Nephron (organoid): ENCODE measurements around the gene CNGA2.

ENCODE experiments used
- H3K27ac Mint-ChIP-seq, 3 experiments: 2 replicates each; pipeline ENCODE4 v1.8.0; 2020; ENCODE audit warnings: mixed read lengths in 3 of 3, mild to moderate bottlenecking in 2 of 3, moderate library complexity in 1 of 3
- H3K27me3 Mint-ChIP-seq: 2 replicates; pipeline ENCODE4 v1.8.0; 2021; ENCODE audit warnings: low read depth, mild to moderate bottlenecking, moderate library complexity, mixed read lengths
- H3K36me3 Mint-ChIP-seq: 2 replicates; pipeline ENCODE4 v1.8.0; 2020; ENCODE audit warnings: low read depth, mixed read lengths
- H3K4me1 Mint-ChIP-seq: 2 replicates; pipeline ENCODE4 v1.8.0; 2020; ENCODE audit warnings: mixed read lengths
- H3K4me3 Mint-ChIP-seq, 3 experiments: 2 replicates each; pipeline ENCODE4 v1.8.0; 2020; ENCODE audit warnings: mild to moderate bottlenecking in 3 of 3, mixed read lengths in 3 of 3, moderate library complexity in 2 of 3
- H3K9me3 Mint-ChIP-seq: 2 replicates; pipeline ENCODE4 v1.8.0; 2020; ENCODE audit warnings: mixed read lengths
- TF ChIP-seq, protein P1 (sequence below), 3 experiments: fragments of 200-600 bp; sonication (generic); IDR thresholded peaks; one replicate each; pipeline ENCODE4 v1.5.0; 2021; ENCODE audit warnings: antibody characterized with exemption in 3 of 3; ENCODE audit not compliant: unreplicated experiment in 3 of 3

The CNGA2 gene

DNA sequence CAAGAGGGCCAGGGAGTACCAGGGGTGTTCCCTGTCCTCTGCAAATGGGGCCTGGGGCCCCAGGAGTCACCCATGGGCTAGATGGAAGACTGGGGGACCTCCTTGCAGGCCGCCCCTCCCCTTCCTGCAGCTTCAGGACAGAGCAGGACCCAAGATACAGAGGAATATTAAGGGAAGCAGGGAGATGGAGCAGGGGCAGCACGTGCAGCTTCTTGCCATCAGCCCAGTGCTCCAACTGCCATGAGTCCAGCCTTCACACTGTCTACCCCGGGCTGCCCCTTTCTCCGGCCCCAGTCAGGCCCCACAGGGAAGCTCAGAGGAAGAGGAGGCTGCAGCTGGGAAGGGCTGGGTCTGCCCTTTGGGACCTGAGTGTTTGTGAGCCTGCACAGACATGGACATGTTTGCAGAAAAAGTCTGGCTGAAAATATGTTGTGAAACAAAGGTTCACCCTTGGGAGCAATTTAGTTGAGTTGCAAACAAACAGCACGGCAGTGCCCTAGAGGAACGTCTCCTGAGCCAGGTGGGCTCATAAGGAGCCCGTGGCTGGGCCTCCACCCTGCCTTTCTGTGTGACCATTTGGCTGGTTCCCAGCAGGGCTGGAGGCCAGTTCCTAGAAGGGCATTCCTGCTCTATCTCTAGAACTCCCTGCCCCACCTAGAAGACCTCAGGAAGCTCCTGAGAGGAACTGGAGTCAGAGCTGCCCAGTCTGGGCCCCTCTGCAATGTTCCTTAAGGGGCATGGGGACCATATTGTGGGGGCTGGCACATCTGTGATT lies 9.8 kb upstream of the CNGA2 start:
- H3K4me1 Mint-ChIP-seq: no peaks in the 10 kb centered on the region
- H3K9me3 Mint-ChIP-seq: peaks cover 14% of the 10 kb centered on the region
- no peak overlapping the region for H3K27ac Mint-ChIP-seq
- no peak overlapping the region for H3K4me3 Mint-ChIP-seq
- H3K27me3 Mint-ChIP-seq: peaks cover 5% of the 10 kb centered on the region
- no peaks in the 10 kb centered on the region for H3K36me3 Mint-ChIP-seq
- TF ChIP-seq, protein P1, sequence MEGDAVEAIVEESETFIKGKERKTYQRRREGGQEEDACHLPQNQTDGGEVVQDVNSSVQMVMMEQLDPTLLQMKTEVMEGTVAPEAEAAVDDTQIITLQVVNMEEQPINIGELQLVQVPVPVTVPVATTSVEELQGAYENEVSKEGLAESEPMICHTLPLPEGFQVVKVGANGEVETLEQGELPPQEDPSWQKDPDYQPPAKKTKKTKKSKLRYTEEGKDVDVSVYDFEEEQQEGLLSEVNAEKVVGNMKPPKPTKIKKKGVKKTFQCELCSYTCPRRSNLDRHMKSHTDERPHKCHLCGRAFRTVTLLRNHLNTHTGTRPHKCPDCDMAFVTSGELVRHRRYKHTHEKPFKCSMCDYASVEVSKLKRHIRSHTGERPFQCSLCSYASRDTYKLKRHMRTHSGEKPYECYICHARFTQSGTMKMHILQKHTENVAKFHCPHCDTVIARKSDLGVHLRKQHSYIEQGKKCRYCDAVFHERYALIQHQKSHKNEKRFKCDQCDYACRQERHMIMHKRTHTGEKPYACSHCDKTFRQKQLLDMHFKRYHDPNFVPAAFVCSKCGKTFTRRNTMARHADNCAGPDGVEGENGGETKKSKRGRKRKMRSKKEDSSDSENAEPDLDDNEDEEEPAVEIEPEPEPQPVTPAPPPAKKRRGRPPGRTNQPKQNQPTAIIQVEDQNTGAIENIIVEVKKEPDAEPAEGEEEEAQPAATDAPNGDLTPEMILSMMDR (IDR thresholded peaks at IDR 0.05; ENCODE audit: unreplicated experiment in 3 of 3): no peak

DNA sequence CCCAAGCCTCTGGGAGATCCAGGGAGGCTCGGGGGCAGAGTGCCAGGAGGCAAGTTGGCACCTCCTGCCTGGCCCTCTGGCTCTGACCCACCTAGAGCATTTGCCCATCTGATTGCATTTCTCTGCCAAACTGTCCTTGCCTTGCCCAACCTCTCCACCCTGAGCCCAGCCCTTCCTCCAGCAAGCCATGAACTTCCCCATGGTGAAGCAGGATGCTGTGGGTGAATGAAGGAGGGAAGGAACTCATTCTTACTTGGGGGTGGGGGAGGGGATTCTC lies 9.3 kb upstream of the CNGA2 start:
- TF ChIP-seq, protein P1 (IDR thresholded peaks at IDR 0.05; ENCODE audit: unreplicated experiment in 3 of 3): no peak
- H3K27me3 Mint-ChIP-seq: peaks cover 5% of the 10 kb centered on the region
- H3K27ac Mint-ChIP-seq: no peak overlapping the region
- H3K36me3 Mint-ChIP-seq: no peaks in the 10 kb centered on the region
- H3K4me1 Mint-ChIP-seq: no peaks in the 10 kb centered on the region
- H3K4me3 Mint-ChIP-seq: no peak overlapping the region
- peaks cover 14% of the 10 kb centered on the region for H3K9me3 Mint-ChIP-seq

DNA sequence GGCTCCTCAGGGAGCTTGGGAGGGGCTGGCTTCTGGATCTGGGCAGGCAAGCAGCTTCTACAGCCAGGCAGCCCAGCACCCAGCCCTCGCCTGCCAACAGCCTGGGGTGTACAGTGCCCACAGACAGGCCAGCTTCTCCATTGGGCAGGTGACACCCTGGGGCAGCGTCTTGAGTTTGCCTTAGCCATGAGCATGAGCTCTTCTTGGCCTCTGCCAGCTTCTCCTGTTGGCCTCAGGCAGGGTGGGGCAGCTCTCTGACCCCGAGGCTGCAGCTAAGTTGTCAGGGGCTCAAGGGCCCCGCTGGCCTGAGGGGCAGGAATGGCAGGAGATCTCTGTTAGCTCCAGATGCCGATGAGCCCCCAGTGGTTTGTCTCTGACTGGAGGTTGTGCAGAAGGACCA lies 7.8 kb upstream of the CNGA2 start:
- H3K36me3 Mint-ChIP-seq: no peaks in the 10 kb centered on the region

DNA sequence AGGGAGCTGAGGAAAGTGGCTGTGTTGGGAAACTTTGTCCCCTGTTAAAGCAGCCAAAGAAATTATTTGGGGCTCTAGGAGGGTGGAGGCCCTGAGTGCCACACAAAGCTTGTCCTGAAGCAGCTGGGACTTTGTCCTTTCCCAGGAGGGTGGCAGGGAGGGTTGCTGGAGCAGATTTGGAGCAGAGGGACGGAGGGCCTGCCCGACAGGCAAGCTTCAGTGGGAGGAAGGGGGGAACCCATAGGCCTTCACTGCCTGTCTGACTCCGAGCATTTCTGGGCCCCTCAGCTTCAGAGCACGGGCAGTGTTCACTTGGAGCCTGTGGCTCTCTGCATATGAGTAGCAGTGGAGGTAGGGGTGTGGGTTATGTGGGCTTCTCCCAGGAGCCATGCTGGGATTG lies 7.2 kb upstream of the CNGA2 start:
- Mint-ChIP-seq H3K27me3 (peaks cover 9% of the 10 kb centered on the region), H3K4me1 (no peaks in the 10 kb centered on the region), H3K27ac (no peak overlapping the region), H3K9me3 (peaks cover 14% of the 10 kb centered on the region), H3K4me3 (no peak overlapping the region), H3K36me3 (no peaks in the 10 kb centered on the region)
- TF ChIP-seq, protein P1 (IDR thresholded peaks at IDR 0.05; ENCODE audit: unreplicated experiment in 3 of 3): no peak

More for the DNA sequence above, 7.8 kb upstream of the CNGA2 start:
- H3K4me1 Mint-ChIP-seq: no peaks in the 10 kb centered on the region
- no peak overlapping the region for H3K27ac Mint-ChIP-seq
- TF ChIP-seq, protein P1 (IDR thresholded peaks at IDR 0.05; ENCODE audit: unreplicated experiment in 3 of 3): no peak
- no peak overlapping the region for H3K4me3 Mint-ChIP-seq
- H3K9me3 Mint-ChIP-seq: peaks cover 14% of the 10 kb centered on the region
- H3K27me3 Mint-ChIP-seq: peaks cover 5% of the 10 kb centered on the region

DNA sequence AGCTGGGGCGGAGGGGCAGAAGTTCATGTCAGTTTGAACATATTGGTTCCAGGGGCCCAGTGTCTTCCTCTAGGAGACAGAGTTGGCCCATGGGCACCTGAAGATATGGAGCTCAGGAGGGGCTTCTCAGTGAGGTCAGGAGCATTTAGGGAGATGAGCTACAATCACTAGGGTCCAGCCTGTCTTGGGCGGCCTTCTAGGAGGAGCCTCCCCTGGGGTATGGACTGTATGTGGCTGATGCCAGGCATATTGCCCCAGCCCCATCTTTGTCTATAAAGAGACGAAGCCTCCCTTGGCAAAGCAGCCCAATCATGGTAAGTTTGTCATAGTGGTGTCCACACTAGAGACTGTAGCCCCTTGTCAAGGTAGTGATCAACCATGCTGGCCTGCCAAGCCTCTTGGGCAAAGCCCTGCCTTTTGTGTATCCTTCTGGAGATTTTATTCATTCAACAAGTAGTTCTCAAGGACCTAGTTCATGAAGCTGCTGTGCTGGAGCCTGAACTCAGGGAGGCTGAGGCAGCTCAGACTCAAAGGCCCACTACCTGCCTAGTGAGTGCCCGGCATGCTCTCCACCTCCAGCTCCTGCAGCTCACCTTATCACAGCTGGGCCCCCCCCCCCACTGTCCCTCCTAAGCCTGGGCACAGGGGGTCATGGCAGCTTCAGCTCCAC lies 5.4 kb upstream of the CNGA2 start:
- Mint-ChIP-seq H3K9me3 (peaks cover 12% of the 10 kb centered on the region), H3K36me3 (no peaks in the 10 kb centered on the region), H3K27ac (no peak overlapping the region), H3K27me3 (peaks cover 6% of the 10 kb centered on the region), H3K4me1 (no peaks in the 10 kb centered on the region), H3K4me3 (no peak overlapping the region)
- TF ChIP-seq, protein P1 (IDR thresholded peaks at IDR 0.05; ENCODE audit: unreplicated experiment in 3 of 3): no peak

DNA sequence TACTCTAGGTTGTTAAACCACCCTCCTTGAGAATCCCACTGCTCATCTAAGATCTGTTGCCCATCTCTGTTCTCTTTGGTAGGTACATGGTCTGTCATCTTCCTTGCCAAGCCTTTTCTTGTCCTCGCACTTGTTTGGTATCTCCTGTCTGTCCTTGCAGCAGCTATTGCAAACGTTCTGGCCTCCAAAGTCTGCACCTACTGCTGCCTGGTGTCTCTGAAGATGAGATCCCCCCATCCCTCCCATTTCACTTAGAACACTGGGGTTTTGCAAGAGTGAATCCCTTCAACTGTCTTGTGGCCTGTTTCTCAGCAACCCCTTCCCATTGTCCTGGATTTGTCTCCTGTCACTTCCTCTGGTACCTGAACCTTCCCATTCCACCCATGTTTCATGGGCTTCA lies 673 bp downstream of the CNGA2 start:
- no peaks in the 10 kb centered on the region for H3K36me3 Mint-ChIP-seq
- TF ChIP-seq, protein P1 (IDR thresholded peaks at IDR 0.05; ENCODE audit: unreplicated experiment in 3 of 3): no peak

More for the DNA sequence above, 673 bp downstream of the CNGA2 start:
- Mint-ChIP-seq H3K27me3 (peaks cover 10% of the 10 kb centered on the region), H3K4me3 (no peak overlapping the region), H3K27ac (no peak overlapping the region), H3K4me1 (no peaks in the 10 kb centered on the region), H3K9me3 (peaks cover 15% of the 10 kb centered on the region)
